GM12878 (cell line): ENCODE measurements around the gene VIPR2. TPM values are rescaled to one million over a fixed set of nuclear protein-coding genes. Genes with fewer than 3 reads are reported as not detected.
"Not testable (repeated sequence)": the region's sequence is repeated elsewhere in the genome, so short reads cannot be mapped to it uniquely, and the experiment has no call there.

Experiments used
- ATAC-seq: fragments of 200-7000 bp; cut with Tn5 transposase; 3 replicates; pipeline ENCODE4 v1.9.1; 2020; ENCODE audit warnings: mild to moderate bottlenecking, moderate library complexity
- BruUV-seq: library from RNA; stranded (reverse); fragments of 400-500 nt; replicated peaks from 2 replicates; lab custom pipeline; 2021; lab: Mats Ljungman, UMichigan
- CTCF ChIA-PET: fragments of 300-600 bp; sonication (Branson Sonifier 250); formaldehyde crosslinking; extraction: SDS; loops from one replicate; lab custom pipeline; 2021; ENCODE audit warnings: inconsistent platforms; lab: Yijun Ruan, JAX
- POLR2A ChIA-PET: fragments of 350-600 bp; formaldehyde crosslinking; extraction: SDS; loops from one replicate; lab custom pipeline; 2021; ENCODE audit warnings: inconsistent platforms; lab: Charles Lee
- RAD21 ChIA-PET: fragments of 300-600 bp; sonication (Branson Sonifier 250); formaldehyde crosslinking; loops from one replicate; lab custom pipeline; 2023; ENCODE audit warnings: antibody characterized with exemption; ENCODE audit not compliant: unreplicated experiment; lab: Charles Lee
- SMC1A ChIA-PET: fragments of 300-600 bp; sonication (Branson Sonifier 250); formaldehyde crosslinking; loops from one replicate; lab custom pipeline; 2023; ENCODE audit not compliant: unreplicated experiment, uncharacterized antibody; lab: Charles Lee
- DNase-seq: peaks from one replicate; pipeline ENCODE4 v3.0.0-alpha.2; 2011; ENCODE audit warnings: low read depth, low spot score
- FAIRE-seq: peaks from 3 replicates; lab custom pipeline; 2011; peaks lifted over from hg19 to GRCh38; lab: Jason Lieb, UNC
- H2AFZ ChIP-seq: 2 replicates; pipeline ENCODE4 v1.6.0; 2011; ENCODE audit warnings: low read depth, low read length, control low read depth; ENCODE audit not compliant: control insufficient read depth
- H3K27ac ChIP-seq: 2 replicates; pipeline ENCODE4 v1.5.1; 2011; ENCODE audit warnings: control low read depth; ENCODE audit not compliant: control insufficient read depth, insufficient read depth
- H3K27me3 ChIP-seq, 2 experiments: replicated peaks in 1 of 2; 2 replicates each; pipeline versions ENCODE4 v1.6.0 to v1.6.1; 2011; ENCODE audit warnings: low read length in 1 of 2; ENCODE audit not compliant: control insufficient read depth in 2 of 2, insufficient read depth in 2 of 2
- H3K36me3 ChIP-seq, 2 experiments: 2 replicates each; pipeline ENCODE4 v1.5.1; 2011; ENCODE audit warnings: low read length in 1 of 2; ENCODE audit not compliant: control insufficient read depth in 2 of 2, insufficient read depth in 2 of 2
- H3K4me1 ChIP-seq: 2 replicates; pipeline ENCODE4 v1.6.1; 2011; ENCODE audit warnings: mild to moderate bottlenecking, low read length, moderate library complexity, mixed read lengths; ENCODE audit not compliant: control insufficient read depth, insufficient read depth
- H3K4me2 ChIP-seq: 2 replicates; pipeline ENCODE4 v1.6.0; 2011; ENCODE audit warnings: control low read depth; ENCODE audit not compliant: control insufficient read depth, insufficient read depth
- H3K4me3 ChIP-seq: fragments of 200-600 bp; sonication (generic); 2 replicates; pipeline ENCODE4 v1.5.1; 2016
- H3K79me2 ChIP-seq: 2 replicates; pipeline ENCODE4 v1.6.0; 2011; ENCODE audit warnings: low read length; ENCODE audit not compliant: control insufficient read depth, insufficient read depth
- H3K9ac ChIP-seq: 2 replicates; pipeline ENCODE4 v1.8.0; 2011; ENCODE audit warnings: low read length, control low read depth, mixed read lengths; ENCODE audit not compliant: control insufficient read depth, insufficient read depth
- H3K9me3 ChIP-seq: replicated peaks from 3 replicates; pipeline ENCODE4 v1.5.1; 2011; ENCODE audit warnings: mild to moderate bottlenecking, low read length; ENCODE audit not compliant: control insufficient read depth, insufficient read depth
- H4K20me1 ChIP-seq: 2 replicates; pipeline ENCODE4 v1.6.0; 2011; ENCODE audit not compliant: control insufficient read depth, insufficient read depth
- NBN ChIP-seq: fragments of 450-650 bp; IDR thresholded peaks from 2 replicates; pipeline ENCODE4 v1.6.1; 2016
- NFIC ChIP-seq: IDR thresholded peaks from 2 replicates; pipeline ENCODE4 v1.6.1; 2012; ENCODE audit warnings: low read depth, mild to moderate bottlenecking, inconsistent platforms, low read length, moderate library complexity
- ZBED1 ChIP-seq: IDR thresholded peaks from 2 replicates; pipeline ENCODE4 v1.6.1; 2016; ENCODE audit warnings: borderline replicate concordance
- ZNF592 ChIP-seq: fragments of 450-650 bp; IDR thresholded peaks from 2 replicates; pipeline ENCODE4 v1.6.1; 2017; ENCODE audit warnings: mild to moderate bottlenecking, moderate library complexity
- WGBS: methylation state at CpG from one replicate; pipeline ENCODE4 v1.1.6; 2016; ENCODE audit warnings: low lambda C conversion rate; ENCODE audit not compliant: insufficient replicate concordance, insufficient coverage; ENCODE audit errors: missing lambda C conversion rate; 5-methylcytosine and 5-hydroxymethylcytosine counted together
- in situ Hi-C: fragments of 300-500 bp; cut with MboI; formaldehyde crosslinking; loops from 9 replicates; pipeline ENCODE4 v1.14.3; 2018; ENCODE audit warnings: mixed read lengths
- intact Hi-C: fragments of 100-400 bp; cut with micrococcal nuclease; formaldehyde crosslinking; loops from one replicate; pipeline ENCODE4 v1.14.2; 2022; ENCODE audit not compliant: unreplicated experiment
- polyA plus RNA-seq, 11 experiments: library from polyadenylated mRNA; depleted of rRNA in 4 of 11; unstranded in 6 of 11; stranded (reverse) in 5 of 11; fragments of >200 nt; fragmentation: Nextera tagmentation in 4 of 11; fragmentation: Illumina TruSeq in 1 of 11; extraction: Ambion mirVana in 4 of 11; extraction: Trizol in 1 of 11; gene quantifications; 1 replicate in 1 of 11; 2 replicates in 10 of 11; pipeline versions ENCODE4 v1.2.1 to v1.2.3, GENCODE V29; 2011 to 2016; ENCODE audit warnings: inconsistent platforms in 2 of 11, missing spikeins in 2 of 11, low read depth in 1 of 11
- total RNA-seq, 4 experiments: library from RNA; depleted of rRNA in 3 of 4; stranded (reverse); fragments of >200 nt in 3 of 4; fragmentation: Illumina TruSeq in 1 of 4; extraction: Trizol in 1 of 4; gene quantifications; 2 replicates each; pipeline versions ENCODE4 v1.2.1 to v1.2.3, GENCODE V29; 2013 to 2021

Gene VIPR2
- total and polyA plus RNA-seq, 10 of the 15 experiments (the other 5 are each of a cell fraction or from before 2014, with no cell fraction given): not detected

- no peak overlapping the region for H3K27ac ChIP-seq
- H3K79me2 ChIP-seq: no peaks in the 10 kb centered on the region
- in situ Hi-C loops: no loop called here
- no peak for TF ChIP-seq NFIC
- TF ChIP-seq NBN: no peak
- no peak for TF ChIP-seq ZNF592
- no peak for TF ChIP-seq ZBED1
- 65% methylated on average over 14 of the region's 14 CpGs for WGBS
- intact Hi-C loops: no loop called here
- no peak overlapping the region for H2AFZ ChIP-seq
- no peaks in the 10 kb centered on the region; a peak in 1 of 4 replicates for H3K27me3 ChIP-seq
- H3K36me3 ChIP-seq: no peaks in the 10 kb centered on the region
- ChIA-PET POLR2A (no interaction called here), RAD21 (no interaction called here), CTCF (no interaction called here), SMC1A (no interaction called here)
- H4K20me1 ChIP-seq: no peaks in the 10 kb centered on the region
- no peak for FAIRE-seq
- no peak for ATAC-seq
- H3K9me3 ChIP-seq: no peaks in the 10 kb centered on the region; the same call in 2 of the 3 replicates
- no peak overlapping the region for H3K4me3 ChIP-seq
- no peak overlapping the region for H3K4me2 ChIP-seq
- no peaks in the 10 kb centered on the region for H3K4me1 ChIP-seq
- no TSS peak for BruUV-seq
- DNase-seq: no peak
- H3K9ac ChIP-seq: no peak overlapping the region
Measured at GRCh38 chr7:159102681-159103381, 41.8 kb downstream of the VIPR2 start.

GRCh38 chr7:159101661-159102091 is 43.0 kb downstream of the VIPR2 start:
- H4K20me1 ChIP-seq, intact Hi-C loops, H3K27ac ChIP-seq, RAD21 ChIA-PET, H3K36me3 ChIP-seq, DNase-seq, H3K4me1 ChIP-seq, FAIRE-seq, H3K4me2 ChIP-seq, H3K79me2 ChIP-seq, H3K4me3 ChIP-seq, H3K9ac ChIP-seq, H2AFZ ChIP-seq, SMC1A ChIA-PET, CTCF ChIA-PET, in situ Hi-C loops, ATAC-seq, POLR2A ChIA-PET, BruUV-seq, H3K27me3 ChIP-seq, H3K9me3 ChIP-seq: not testable (repeated sequence)
- WGBS: 85% methylated on average over 25 of the region's 42 CpGs

- H4K20me1 ChIP-seq, POLR2A ChIA-PET, H2AFZ ChIP-seq, H3K36me3 ChIP-seq, H3K27ac ChIP-seq, H3K9me3 ChIP-seq, SMC1A ChIA-PET, RAD21 ChIA-PET, H3K4me1 ChIP-seq, H3K27me3 ChIP-seq, FAIRE-seq, H3K4me3 ChIP-seq, DNase-seq, BruUV-seq, ATAC-seq, H3K4me2 ChIP-seq, CTCF ChIA-PET, H3K9ac ChIP-seq, in situ Hi-C loops, intact Hi-C loops, H3K79me2 ChIP-seq: not testable (repeated sequence)
- 78% methylated on average over 33 of the region's 33 CpGs for WGBS
Measured at GRCh38 chr7:159101083-159101395, 43.6 kb downstream of the VIPR2 start.
